HEK293 (cell line): ENCODE measurements around the gene ELAVL3.

Experiments
- CTCF ChIA-PET: fragments of 350-600 bp; formaldehyde crosslinking; extraction: SDS; loops from one replicate; lab custom pipeline; 2021; ENCODE audit warnings: antibody characterized with exemption; lab: Yijun Ruan, JAX
- POLR2A ChIA-PET: fragments of 300-600 bp; formaldehyde crosslinking; extraction: SDS; loops from one replicate; lab custom pipeline; 2020; ENCODE audit warnings: antibody characterized with exemption, inconsistent platforms; lab: Yijun Ruan, JAX
- H3K27ac ChIP-seq: fragments of 200-500 bp; sonication (Bioruptor generic); 2 replicates; pipeline ENCODE4 v1.5.1; 2014; ENCODE audit warnings: low read depth, low read length, control low read depth, inconsistent platforms; ENCODE audit errors: extremely low read depth
- H3K36me3 ChIP-seq, 2 experiments: fragments of 200-500 bp in 1 of 2; sonication (Bioruptor generic) in 1 of 2; 1 replicate in 1 of 2; 2 replicates in 1 of 2; pipeline ENCODE4 v1.5.1; 2014 to 2017; ENCODE audit warnings: inconsistent platforms in 2 of 2, low read length in 2 of 2; ENCODE audit not compliant: control insufficient read depth in 2 of 2, insufficient read depth in 1 of 2
- H3K4me1 ChIP-seq: fragments of 200-500 bp; sonication (Bioruptor generic); 2 replicates; pipeline ENCODE4 v1.5.1; 2014; ENCODE audit warnings: mild to moderate bottlenecking, low read length, inconsistent platforms; ENCODE audit not compliant: control insufficient read depth, insufficient read depth
- H3K4me3 ChIP-seq: 2 replicates; pipeline ENCODE4 v1.5.1; 2011; ENCODE audit warnings: low read depth, mild to moderate bottlenecking, control low read depth, low read length, moderate library complexity
- H3K9me3 ChIP-seq: fragments of 200-500 bp; sonication (Bioruptor generic); 2 replicates; pipeline ENCODE4 v1.5.1; 2014; ENCODE audit warnings: low read depth, low read length, inconsistent platforms; ENCODE audit not compliant: control insufficient read depth, insufficient read depth
- EGR2 ChIP-seq: fragments of 450-650 bp; formaldehyde crosslinking; IDR thresholded peaks from 2 replicates; pipeline ENCODE4 v1.5.1; 2016; ENCODE audit warnings: low read depth, missing biosample characterization, missing genetic modification characterization
- GLIS1 ChIP-seq: fragments of 450-650 bp; formaldehyde crosslinking; IDR thresholded peaks from 2 replicates; pipeline ENCODE4 v1.5.1; 2016; ENCODE audit warnings: missing biosample characterization, missing genetic modification characterization
- PRDM10 ChIP-seq: fragments of 450-650 bp; formaldehyde crosslinking; IDR thresholded peaks from 2 replicates; pipeline ENCODE4 v1.5.1; 2016; ENCODE audit warnings: missing biosample characterization, missing genetic modification characterization
- TRIM28 ChIP-seq: IDR thresholded peaks from 2 replicates; pipeline ENCODE4 v1.6.1; 2011; ENCODE audit warnings: low read length, control low read depth, borderline replicate concordance
- ZFHX2 ChIP-seq: fragments of 450-650 bp; formaldehyde crosslinking; conservative IDR thresholded peaks from 2 replicates; pipeline ENCODE4 v1.5.1; 2016; ENCODE audit warnings: missing biosample characterization, missing genetic modification characterization
- ZFP41 ChIP-seq: fragments of 450-650 bp; formaldehyde crosslinking; IDR thresholded peaks from 2 replicates; pipeline ENCODE4 v1.5.1; 2016; ENCODE audit warnings: missing biosample characterization, missing genetic modification characterization, borderline replicate concordance
- ZNF19 ChIP-seq: fragments of 450-650 bp; formaldehyde crosslinking; IDR thresholded peaks from 2 replicates; pipeline ENCODE4; 2016; ENCODE audit warnings: missing biosample characterization, missing genetic modification characterization, low read depth
- ZNF266 ChIP-seq: fragments of 450-650 bp; formaldehyde crosslinking; IDR thresholded peaks from 2 replicates; pipeline ENCODE4 v1.5.1; 2016; ENCODE audit warnings: missing biosample characterization, missing genetic modification characterization, low read depth
- ZNF513 ChIP-seq: fragments of 450-650 bp; IDR thresholded peaks from 2 replicates; pipeline ENCODE4 v1.5.1; 2018; ENCODE audit warnings: missing biosample characterization, missing genetic modification characterization
- ZNF518A ChIP-seq: fragments of 450-650 bp; formaldehyde crosslinking; conservative IDR thresholded peaks from 2 replicates; pipeline ENCODE4 v1.5.1; 2016; ENCODE audit warnings: low read depth, missing biosample characterization, missing genetic modification characterization
- ZNF670 ChIP-seq: fragments of 450-650 bp; formaldehyde crosslinking; IDR thresholded peaks from 2 replicates; pipeline ENCODE4 v1.5.1; 2016; ENCODE audit warnings: missing biosample characterization, missing genetic modification characterization, low read depth
- ZNF692 ChIP-seq: fragments of 450-650 bp; formaldehyde crosslinking; IDR thresholded peaks from 2 replicates; pipeline ENCODE4 v1.5.1; 2016; ENCODE audit warnings: missing biosample characterization, missing genetic modification characterization
- ZNF76 ChIP-seq: fragments of 450-650 bp; formaldehyde crosslinking; IDR thresholded peaks from 2 replicates; pipeline ENCODE4; 2016; ENCODE audit warnings: low read depth, missing biosample characterization, missing genetic modification characterization, borderline replicate concordance
- ZNF768 ChIP-seq: fragments of 450-650 bp; formaldehyde crosslinking; IDR thresholded peaks from 2 replicates; pipeline ENCODE4 v1.5.1; 2018; ENCODE audit warnings: missing biosample characterization, mild to moderate bottlenecking, missing genetic modification characterization
- ZNF776 ChIP-seq: fragments of 450-650 bp; formaldehyde crosslinking; IDR thresholded peaks from 2 replicates; pipeline ENCODE4 v1.5.0; 2017; ENCODE audit warnings: missing biosample characterization, missing genetic modification characterization, borderline replicate concordance

Gene ELAVL3

GRCh38 chr19:11448923-11449554 lies 31.8 kb downstream of the ELAVL3 start:
- Histone ChIP-seq H3K36me3 (peaks cover 10 to 60% of the 10 kb centered on the region in 2 experiments; a peak in 2 of 3 replicates), H3K9me3 (no peaks in the 10 kb centered on the region), H3K4me3 (no peak overlapping the region), H3K4me1 (no peaks in the 10 kb centered on the region), H3K27ac (no peak overlapping the region)
- no peak for TF ChIP-seq ZNF670 (tag by site-specific recombination)
- no peak for TF ChIP-seq EGR2 (tag by site-specific recombination)
- no peak for TF ChIP-seq ZNF692 (tag by site-specific recombination)
- TF ChIP-seq GLIS1: no peak
- TF ChIP-seq ZNF266 (tag by site-specific recombination): no peak
- ChIA-PET POLR2A (interaction anchor here (1.5 kb wide), 1 partner anchor 68 kb away, joined by 6 read pairs; no protein-coding TSS in a partner anchor), CTCF (interaction anchor here (0.5 to 2.1 kb wide), 5 partner anchors 20 to 92 kb away, joined by 3 to 16 read pairs (median 3); no protein-coding TSS in a partner anchor)

- Histone ChIP-seq H3K9me3 (no peaks in the 10 kb centered on the region), H3K27ac (no peak overlapping the region), H3K4me3 (no peak overlapping the region), H3K36me3 (peaks cover 15 to 64% of the 10 kb centered on the region in 2 experiments; a peak in 2 of 3 replicates), H3K4me1 (no peaks in the 10 kb centered on the region)
- CTCF ChIA-PET: interaction anchor here (0.6 to 2.1 kb wide), 5 partner anchors 21 to 310 kb away, joined by 3 to 16 read pairs (median 3); no protein-coding TSS in a partner anchor
- TF ChIP-seq ZNF776 (no peak), PRDM10 (tag by site-specific recombination) (no peak), ZNF19 (no peak), ZNF513 (tag by site-specific recombination) (no peak), ZNF76 (tag by site-specific recombination) (no peak), ZNF768 (no peak), TRIM28 (no peak), ZNF518A (tag by site-specific recombination) (no peak), ZFP41 (tag by site-specific recombination) (no peak), ZFHX2 (tag by site-specific recombination) (no peak), ZNF670 (tag by site-specific recombination) (no peak)
- POLR2A ChIA-PET: interaction anchor here (0.7 to 1.5 kb wide), 2 partner anchors 67 to 301 kb away, joined by 4 to 6 read pairs; no protein-coding TSS in a partner anchor
These were observed 32.4 kb downstream of the ELAVL3 start for GRCh38 chr19:11448410-11448809.
